Bronchial smooth muscle cell (primary cell): ENCODE measurements around the gene MACIR. TPM values are rescaled to one million over a fixed set of nuclear protein-coding genes. Genes with fewer than 3 reads are reported as not detected.

Experiments
- total RNA-seq: library from RNA; depleted of rRNA; stranded (reverse); fragments of >200 nt; gene quantifications from 2 replicates; pipeline ENCODE4 v1.2.1, GENCODE V29; 2014

MACIR gene
- 5.3 and 5.8 TPM in 2 replicates for total RNA-seq

GRCh38 chr5:103258368-103258956 lies at the start of gene MACIR:
Gene MACIR, plus strand, starts transcription at chr5:103258763. Its CDS starts 17,157 bp downstream, at chr5:103275920.

Other genes starting within 250 kb of the MACIR start
- 4.7 and 5.7 TPM in 2 replicates for gene GIN1, start 138.6 kb upstream of the MACIR start, total RNA-seq
- gene PPIP5K2, start 138.5 kb upstream of the MACIR start, total RNA-seq: 40.3 and 42.7 TPM in 2 replicates